B cell (primary cell): ENCODE results near the gene PIGA. TPM values are rescaled to one million over a fixed set of nuclear protein-coding genes. Genes with fewer than 3 reads are reported as not detected.

Source experiments
- ATAC-seq: fragments of 200-7000 bp; cut with Tn5 transposase; one replicate; pipeline ENCODE4 v1.10.0; 2021; ENCODE audit warnings: low read depth, mild to moderate bottlenecking, moderate number of reproducible peaks, moderate library complexity
- CTCF ChIA-PET: fragments of 350-600 bp; sonication (Branson Sonifier 250); formaldehyde crosslinking; loops from one replicate; lab custom pipeline; 2021; ENCODE audit warnings: antibody characterized with exemption, inconsistent platforms; lab: Charles Lee
- POLR2A ChIA-PET: fragments of 350-600 bp; sonication (Branson Sonifier 250); formaldehyde crosslinking; loops from one replicate; lab custom pipeline; 2021; ENCODE audit warnings: antibody characterized with exemption; lab: Charles Lee
- DNase-seq: peaks from one replicate; pipeline ENCODE4 v3.0.0; 2013
- H2AFZ ChIP-seq: 2 replicates; pipeline ENCODE4 v1.6.1; 2012; ENCODE audit warnings: mild to moderate bottlenecking, low read depth, low read length; ENCODE audit not compliant: insufficient read depth, poor library complexity, severe bottlenecking
- H3K27ac ChIP-seq, 2 donors: 1 replicate in 1 of 2; 2 replicates in 1 of 2; pipeline ENCODE4 v1.5.1; 2012 to 2013; ENCODE audit warnings: low read length in 2 of 2, mild to moderate bottlenecking in 2 of 2, moderate library complexity in 1 of 2
- H3K27me3 ChIP-seq, 4 experiments: fragments of 200-600 bp in 1 of 4; sonication (generic) in 1 of 4; replicated peaks in 1 of 4; 1 replicate in 2 of 4; 2 replicates in 2 of 4; pipeline versions ENCODE4 v1.6.1 to v1.7.0; 2013 to 2016; ENCODE audit warnings: low read length in 3 of 4, mild to moderate bottlenecking in 2 of 4, mixed read lengths in 1 of 4, moderate library complexity in 1 of 4; ENCODE audit not compliant: insufficient read depth in 4 of 4, control insufficient read depth in 3 of 4; ENCODE audit errors: control extremely low read depth in 1 of 4
- H3K36me3 ChIP-seq, 2 experiments: replicated peaks in 1 of 2; 1 replicate in 1 of 2; 2 replicates in 1 of 2; pipeline versions ENCODE4 v1.6.1 to v1.7.1; 2013; ENCODE audit warnings: low read length in 1 of 2; ENCODE audit not compliant: insufficient read depth in 2 of 2, control insufficient read depth in 1 of 2; ENCODE audit errors: control extremely low read depth in 1 of 2, extremely low read depth in 1 of 2
- H3K4me1 ChIP-seq, 2 donors: fragments of 200-600 bp in 1 of 2; sonication (generic) in 1 of 2; 1 replicate in 1 of 2; 2 replicates in 1 of 2; pipeline versions ENCODE4 v1.5.1 to v1.6.1; 2013 to 2017; ENCODE audit warnings: low read length in 2 of 2; ENCODE audit not compliant: control insufficient read depth in 2 of 2, insufficient read depth in 2 of 2
- H3K4me2 ChIP-seq: replicated peaks from 2 replicates; pipeline ENCODE3; 2012; ENCODE audit warnings: mild to moderate bottlenecking, low read depth, low read length; ENCODE audit not compliant: poor library complexity, severe bottlenecking
- H3K4me3 ChIP-seq, 5 experiments: fragments of 200-600 bp in 1 of 5; sonication (generic) in 1 of 5; 1 replicate in 3 of 5; 2 replicates in 2 of 5; pipeline versions ENCODE4 v1.5.1 to v1.7.0; 2011 to 2016; ENCODE audit warnings: low read length in 4 of 5, mild to moderate bottlenecking in 4 of 5, low read depth in 2 of 5, control low read depth in 1 of 5, moderate library complexity in 1 of 5; ENCODE audit not compliant: insufficient read depth in 1 of 5; ENCODE audit errors: control extremely low read depth in 1 of 5, extremely low read depth in 1 of 5
- H3K79me2 ChIP-seq: fragments of 200-600 bp; sonication (generic); one replicate; pipeline ENCODE4 v1.6.0; 2016; ENCODE audit warnings: low read length; ENCODE audit not compliant: control insufficient read depth, insufficient read depth
- H3K9ac ChIP-seq: fragments of 200-600 bp; sonication (generic); 2 replicates; pipeline ENCODE4 v1.6.1; 2017; ENCODE audit warnings: mild to moderate bottlenecking, low read length, moderate library complexity
- H3K9me3 ChIP-seq, 3 donors: one replicate each; pipeline versions ENCODE4 v1.6.1 to v1.7.1; 2013; ENCODE audit warnings: low read length in 2 of 3; ENCODE audit not compliant: control insufficient read depth in 2 of 3, insufficient read depth in 1 of 3; ENCODE audit errors: control extremely low read depth in 1 of 3
- H4K20me1 ChIP-seq: 2 replicates; pipeline ENCODE4 v1.6.0; 2012; ENCODE audit warnings: mild to moderate bottlenecking, low read length; ENCODE audit not compliant: insufficient read depth, control insufficient read depth, poor library complexity, severe bottlenecking
- H3K27ac Mint-ChIP-seq: one replicate; pipeline ENCODE4 v1.8.0; 2021; ENCODE audit warnings: mixed read lengths
- H3K27me3 Mint-ChIP-seq: one replicate; pipeline ENCODE4 v1.8.0; 2021; ENCODE audit warnings: mixed read lengths
- H3K4me1 Mint-ChIP-seq: one replicate; pipeline ENCODE4 v1.8.0; 2021; ENCODE audit warnings: mixed read lengths
- H3K4me3 Mint-ChIP-seq: one replicate; pipeline ENCODE4 v1.8.0; 2021; ENCODE audit warnings: mixed read lengths
- H3K9me3 Mint-ChIP-seq: one replicate; pipeline ENCODE4 v1.8.0; 2022; ENCODE audit warnings: mixed read lengths; ENCODE audit not compliant: insufficient read depth
- CTCF ChIP-seq: fragments of 200-600 bp; IDR thresholded peaks from one replicate; pipeline ENCODE4 v1.8.0; 2022; ENCODE audit warnings: antibody characterized with exemption, mild to moderate bottlenecking
- EZH2 ChIP-seq: IDR thresholded peaks from 2 replicates; pipeline ENCODE4 v1.6.1; 2012; ENCODE audit warnings: borderline replicate concordance, low read depth, mild to moderate bottlenecking, moderate library complexity, low read length; ENCODE audit not compliant: insufficient read depth, poor library complexity, severe bottlenecking
- WGBS: methylation state at CpG from one replicate; pipeline ENCODE4 v1.1.5; 2013; ENCODE audit warnings: missing lambda C conversion rate; ENCODE audit not compliant: insufficient coverage; 5-methylcytosine and 5-hydroxymethylcytosine counted together
- intact Hi-C: fragments of 100-400 bp; cut with micrococcal nuclease; formaldehyde crosslinking; loops from one replicate; pipeline ENCODE4 v1.10.0; 2022
- polyA plus RNA-seq: library from polyadenylated mRNA; depleted of rRNA; stranded (reverse); fragments of >200 nt; gene quantifications from 2 replicates; pipeline ENCODE4 v1.2.3, GENCODE V29; 2012
- total RNA-seq, 2 donors: library from RNA; stranded (reverse); fragments of 120-200 nt in 1 of 2; gene quantifications; 1 replicate in 1 of 2; 2 replicates in 1 of 2; pipeline versions ENCODE4 v1.2.3 to v1.2.4, GENCODE V29; 2013 to 2022

PIGA gene
- total and polyA plus RNA-seq, 2 donors (not counting 1 experiment from before 2014, with no cell fraction given): 13.0 to 25.7 TPM

GRCh38 chrX:15376956-15377355, 41.6 kb upstream of the PIGA start:
- H3K36me3 ChIP-seq: no peaks in the 10 kb centered on the region
- no peak overlapping the region for H2AFZ ChIP-seq
- no peak overlapping the region for H3K4me3 ChIP-seq
- H3K9me3 Mint-ChIP-seq: no peaks in the 10 kb centered on the region
- H3K9me3 ChIP-seq: no peaks in the 10 kb centered on the region
- no peaks in the 10 kb centered on the region for H3K4me1 ChIP-seq
- H3K9ac ChIP-seq: no peak overlapping the region
- ATAC-seq (no peak), DNase-seq (no peak)
- no peak overlapping the region for H3K27ac ChIP-seq
- WGBS: no CpG with 5 or more reads among the region's 1 CpG
- intact Hi-C loops: no loop called here
- H4K20me1 ChIP-seq: no peaks in the 10 kb centered on the region
- H3K79me2 ChIP-seq: no peaks in the 10 kb centered on the region
- H3K27me3 ChIP-seq: peaks cover 0 to 3% (median 0%) of the 10 kb centered on the region in 4 experiments
- no peak overlapping the region for H3K4me3 Mint-ChIP-seq
- H3K4me1 Mint-ChIP-seq: no peaks in the 10 kb centered on the region
- no peak overlapping the region for H3K4me2 ChIP-seq
- POLR2A ChIA-PET: no interaction called here
- H3K27me3 Mint-ChIP-seq: no peaks in the 10 kb centered on the region
- CTCF ChIA-PET: no interaction called here
- H3K27ac Mint-ChIP-seq: no peak overlapping the region
- TF ChIP-seq EZH2 (no peak), CTCF (no peak)

GRCh38 chrX:15373976-15374375, 38.7 kb upstream of the PIGA start:
- no CpG with 5 or more reads among the region's 3 CpGs for WGBS
- CTCF ChIA-PET: interaction anchor here (1.0 kb wide), 1 partner anchor 9 kb away, joined by 3 read pairs; no protein-coding TSS in a partner anchor

More at GRCh38 chrX:15373976-15374375, 38.7 kb upstream of the PIGA start:
- intact Hi-C loops: no loop called here
- no peak overlapping the region for H3K4me3 Mint-ChIP-seq
- Histone ChIP-seq H3K27ac (no peak overlapping the region), H3K9ac (no peak overlapping the region), H4K20me1 (no peaks in the 10 kb centered on the region), H3K4me2 (no peak overlapping the region), H3K36me3 (no peaks in the 10 kb centered on the region), H3K79me2 (no peaks in the 10 kb centered on the region), H3K27me3 (peaks cover 0 to 3% (median under 1%) of the 10 kb centered on the region in 4 experiments), H3K4me3 (no peak overlapping the region), H3K4me1 (no peaks in the 10 kb centered on the region), H2AFZ (no peak overlapping the region), H3K9me3 (no peaks in the 10 kb centered on the region)
- H3K9me3 Mint-ChIP-seq: no peaks in the 10 kb centered on the region
- ATAC-seq (no peak), DNase-seq (no peak)
- TF ChIP-seq EZH2: no peak
- TF ChIP-seq CTCF: no peak
- H3K27me3 Mint-ChIP-seq: peaks cover 3% of the 10 kb centered on the region
- POLR2A ChIA-PET: no interaction called here
- H3K27ac Mint-ChIP-seq: no peak overlapping the region
- H3K4me1 Mint-ChIP-seq: no peaks in the 10 kb centered on the region
